Urinary bladder (tissue), 4 donors: ENCODE results near the gene SCN2A. TPM values are rescaled to one million over a fixed set of nuclear protein-coding genes. Genes with fewer than 3 reads are reported as not detected.

Experiments used
- DNase-seq: peaks from one replicate; pipeline ENCODE4 v3.0.0-alpha.2; 2015; ENCODE audit errors: extremely low spot score
- H3K27ac ChIP-seq: one replicate; pipeline ENCODE4 v1.5.1; 2013; ENCODE audit warnings: low read depth, mild to moderate bottlenecking, moderate library complexity
- H3K36me3 ChIP-seq: one replicate; pipeline ENCODE4 v1.6.1; 2013; ENCODE audit warnings: mild to moderate bottlenecking, moderate library complexity; ENCODE audit not compliant: insufficient read depth
- H3K4me1 ChIP-seq: one replicate; pipeline ENCODE4 v1.6.1; 2013; ENCODE audit warnings: mild to moderate bottlenecking, moderate library complexity; ENCODE audit not compliant: insufficient read depth
- H3K4me3 ChIP-seq: one replicate; pipeline ENCODE4 v1.5.1; 2013; ENCODE audit warnings: low read depth, low read length
- WGBS: extraction: QIAGEN DNeasy Blood & Tissue Kit; methylation state at CpG from one replicate; pipeline ENCODE4 v1.1.7; 2013; 5-methylcytosine and 5-hydroxymethylcytosine counted together
- polyA plus RNA-seq: library from polyadenylated mRNA; stranded (reverse); fragments of 200-250 nt; gene quantifications from one replicate; pipeline ENCODE4 v1.2.3, GENCODE V29; 2013
- total RNA-seq: library from RNA; depleted of rRNA; stranded (reverse); fragments of >200 nt; gene quantifications from one replicate; pipeline ENCODE4 v1.2.3, GENCODE V29; 2014
- donor health status: healthy with polysubstance abuse.
- donor health status: healthy.

SCN2A gene
- total RNA-seq (5.3 TPM), polyA plus RNA-seq (0.27 TPM)

- 28% methylated on average over 3 of the region's 3 CpGs for WGBS
- no peaks in the 10 kb centered on the region for H3K4me1 ChIP-seq
- no peak within 1 kb of the TSS for H3K4me3 ChIP-seq
- DNase-seq = no peak
- H3K27ac ChIP-seq = no peak within 1 kb of the TSS
- H3K36me3 ChIP-seq = no peaks in the 10 kb centered on the region
These were observed at the start of gene SCN2A for GRCh38 chr2:165239230-165239629. TSS of gene SCN2A (plus strand) at chr2:165239414. CDS start at chr2:165295824, 56,410 bp downstream.

- no peaks in the 10 kb centered on the region for H3K4me1 ChIP-seq
- H3K36me3 ChIP-seq = no peaks in the 10 kb centered on the region
- H3K27ac ChIP-seq = no peak overlapping the region
- H3K4me3 ChIP-seq = no peak overlapping the region
- WGBS = 61% methylated on average over 2 of the region's 2 CpGs
- DNase-seq = no peak
These were observed 48.0 kb upstream of the SCN2A start for GRCh38 chr2:165191096-165191728.

- DNase-seq = no peak
- H3K4me3 ChIP-seq = no peak overlapping the region
- 86% methylated on average over 2 of the region's 2 CpGs for WGBS
- no peak overlapping the region for H3K27ac ChIP-seq
- H3K4me1 ChIP-seq = no peaks in the 10 kb centered on the region
- H3K36me3 ChIP-seq = no peaks in the 10 kb centered on the region
These were observed 46.5 kb upstream of the SCN2A start for GRCh38 chr2:165192729-165193128.

DNA sequence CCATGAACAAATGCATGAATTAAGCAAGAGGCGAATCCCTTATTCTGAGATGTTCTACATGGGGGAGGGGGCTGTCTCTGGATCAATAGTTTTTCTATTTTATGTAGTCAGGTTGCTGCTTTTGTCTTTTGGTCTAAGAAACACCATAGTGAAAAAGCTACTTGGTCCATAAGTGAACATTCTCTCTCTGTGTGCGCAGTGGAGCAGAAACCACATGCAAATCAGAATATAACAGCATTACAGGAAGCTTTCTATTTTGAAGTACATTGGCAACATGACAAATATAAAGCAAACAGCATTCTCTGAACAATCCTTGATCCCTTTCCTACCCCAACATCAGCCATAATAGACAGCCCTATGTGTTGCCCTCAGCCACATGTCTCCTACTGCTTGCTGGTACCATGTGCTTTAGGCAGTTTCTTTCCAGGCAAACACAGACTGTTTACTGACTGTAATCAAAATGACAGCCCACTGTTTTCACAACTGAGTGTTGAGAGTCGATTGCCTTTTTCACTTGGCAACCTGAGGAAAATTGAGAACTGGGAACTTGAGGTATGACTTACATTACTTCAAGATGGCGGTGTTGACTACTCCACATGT lies 45.9 kb upstream of the SCN2A start:
- DNase-seq = no peak
- no peak overlapping the region for H3K27ac ChIP-seq
- H3K36me3 ChIP-seq = no peaks in the 10 kb centered on the region
- no peaks in the 10 kb centered on the region for H3K4me1 ChIP-seq
- 85% methylated on average over 4 of the region's 4 CpGs for WGBS
- H3K4me3 ChIP-seq = no peak overlapping the region

- H3K4me3 ChIP-seq = no peak overlapping the region
- no peak overlapping the region for H3K27ac ChIP-seq
- no peak for DNase-seq
- 74% methylated on average over 4 of the region's 4 CpGs for WGBS
- H3K36me3 ChIP-seq = no peaks in the 10 kb centered on the region
- H3K4me1 ChIP-seq = no peaks in the 10 kb centered on the region
These were observed 42.8 kb upstream of the SCN2A start for GRCh38 chr2:165196411-165196810.

- Histone ChIP-seq H3K36me3 (no peaks in the 10 kb centered on the region), H3K4me3 (no peak overlapping the region), H3K4me1 (no peaks in the 10 kb centered on the region), H3K27ac (no peak overlapping the region)
- DNase-seq = no peak
- 95% methylated on average over 1 of the region's 1 CpG for WGBS
These were observed 41.9 kb upstream of the SCN2A start for GRCh38 chr2:165197346-165197745.

DNA sequence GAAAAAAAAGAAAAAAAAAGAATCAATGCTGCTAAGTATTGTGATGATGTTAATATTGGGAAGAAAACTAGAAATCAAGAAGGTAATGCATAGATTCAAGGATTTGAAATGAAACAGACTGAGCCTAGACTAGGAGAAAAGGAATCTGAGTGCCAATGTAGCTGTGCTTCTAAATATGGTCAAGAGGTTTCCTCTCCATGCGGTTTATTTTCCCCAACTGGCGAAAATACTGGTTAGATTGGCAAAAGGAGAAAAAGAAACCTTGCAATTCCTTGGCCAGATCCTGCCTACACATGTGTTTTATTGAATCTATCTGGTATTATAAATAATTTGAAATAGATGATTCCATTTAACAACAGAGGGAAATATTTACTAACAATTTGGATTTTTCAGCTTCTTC lies 41.0 kb upstream of the SCN2A start:
- DNase-seq = no peak
- WGBS = 68% methylated on average over 2 of the region's 2 CpGs
- Histone ChIP-seq H3K4me1 (no peaks in the 10 kb centered on the region), H3K4me3 (no peak overlapping the region), H3K36me3 (no peaks in the 10 kb centered on the region), H3K27ac (no peak overlapping the region)

- WGBS = 93% methylated on average over 1 of the region's 1 CpG
- no peak overlapping the region for H3K4me3 ChIP-seq
- H3K27ac ChIP-seq = no peak overlapping the region
- H3K4me1 ChIP-seq = no peaks in the 10 kb centered on the region
- DNase-seq = no peak
- no peaks in the 10 kb centered on the region for H3K36me3 ChIP-seq
These were observed 37.0 kb upstream of the SCN2A start for GRCh38 chr2:165202239-165202638.

GRCh38 chr2:165203689-165204559 lies 35.3 kb upstream of the SCN2A start, which contains the start of gene SCN3A:
TSS of gene SCN3A (minus strand) at chr2:165204050. CDS start at chr2:165176394, 27,656 bp downstream.
- no peak for DNase-seq
- 20% methylated on average over 8 of the region's 8 CpGs for WGBS
- H3K4me3 ChIP-seq = no peak within 1 kb of the TSS

GRCh38 chr2:165205865-165206264 lies 33.3 kb upstream of the SCN2A start:
- Histone ChIP-seq H3K27ac (no peak overlapping the region), H3K36me3 (no peaks in the 10 kb centered on the region), H3K4me1 (no peaks in the 10 kb centered on the region), H3K4me3 (no peak overlapping the region)
- WGBS = 71% methylated on average over 2 of the region's 2 CpGs
- no peak for DNase-seq

More at GRCh38 chr2:165203689-165204559, 35.3 kb upstream of the SCN2A start, which contains the start of gene SCN3A:
- no peaks in the 10 kb centered on the region for H3K36me3 ChIP-seq
- no peak within 1 kb of the TSS for H3K27ac ChIP-seq
- H3K4me1 ChIP-seq = no peaks in the 10 kb centered on the region

- no peaks in the 10 kb centered on the region for H3K4me1 ChIP-seq
- 55% methylated on average over 1 of the region's 1 CpG for WGBS
- DNase-seq = no peak
- no peak overlapping the region for H3K27ac ChIP-seq
- no peaks in the 10 kb centered on the region for H3K36me3 ChIP-seq
- H3K4me3 ChIP-seq = no peak overlapping the region
These were observed 31.1 kb upstream of the SCN2A start for GRCh38 chr2:165208094-165208493.

DNA sequence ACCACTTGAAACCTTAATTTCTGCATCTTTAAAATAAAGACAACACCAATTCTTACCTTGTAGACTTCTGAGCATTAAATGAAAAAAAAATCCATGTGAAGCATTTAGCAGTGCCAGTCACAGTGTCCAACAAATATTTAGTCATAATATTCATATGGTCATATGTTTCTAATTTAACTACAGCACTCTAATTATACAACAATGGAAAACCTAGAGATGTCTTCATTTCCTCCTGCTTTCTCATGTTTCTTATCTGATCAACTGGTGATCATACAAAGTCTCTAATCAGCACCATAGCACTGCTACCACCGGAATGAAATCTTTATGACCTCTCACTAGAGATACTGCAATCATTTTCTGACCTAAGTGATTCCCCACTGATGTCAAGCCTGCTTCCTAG lies 25.1 kb upstream of the SCN2A start:
- 9% methylated on average over 1 of the region's 1 CpG for WGBS
- H3K36me3 ChIP-seq = no peaks in the 10 kb centered on the region

GRCh38 chr2:165219481-165219880 lies 19.7 kb upstream of the SCN2A start:
- Histone ChIP-seq H3K36me3 (no peaks in the 10 kb centered on the region), H3K4me3 (no peak overlapping the region), H3K4me1 (no peaks in the 10 kb centered on the region), H3K27ac (no peak overlapping the region)
- WGBS = 69% methylated on average over 3 of the region's 3 CpGs
- no peak for DNase-seq

More for the DNA sequence above, 25.1 kb upstream of the SCN2A start:
- Histone ChIP-seq H3K4me3 (no peak overlapping the region), H3K4me1 (no peaks in the 10 kb centered on the region), H3K27ac (no peak overlapping the region)
- no peak for DNase-seq

DNA sequence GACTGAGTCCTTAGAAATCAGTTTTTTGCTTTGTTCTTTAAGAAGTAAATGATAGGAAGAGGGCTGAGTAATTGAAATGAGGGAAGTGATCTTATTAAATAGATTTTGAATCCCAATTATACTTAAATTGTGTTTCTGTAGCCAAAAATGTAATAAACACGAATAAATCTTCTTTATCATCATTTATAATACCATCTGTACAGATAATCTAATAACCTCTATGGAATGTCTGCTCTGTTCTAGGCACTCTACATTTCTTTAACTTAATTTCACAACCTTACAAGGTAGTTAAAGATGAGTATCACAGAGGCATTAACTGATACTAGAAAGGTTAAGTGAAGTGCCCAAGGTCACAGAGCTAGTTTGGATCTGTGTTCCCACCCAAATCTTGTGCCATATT lies 14.3 kb upstream of the SCN2A start:
- DNase-seq = no peak
- 42% methylated on average over 1 of the region's 1 CpG for WGBS
- no peaks in the 10 kb centered on the region for H3K36me3 ChIP-seq
- no peak overlapping the region for H3K4me3 ChIP-seq
- H3K4me1 ChIP-seq = no peaks in the 10 kb centered on the region
- no peak overlapping the region for H3K27ac ChIP-seq
